ENCODE data around the gene PRR5L.

Gene PRR5L

DNA sequence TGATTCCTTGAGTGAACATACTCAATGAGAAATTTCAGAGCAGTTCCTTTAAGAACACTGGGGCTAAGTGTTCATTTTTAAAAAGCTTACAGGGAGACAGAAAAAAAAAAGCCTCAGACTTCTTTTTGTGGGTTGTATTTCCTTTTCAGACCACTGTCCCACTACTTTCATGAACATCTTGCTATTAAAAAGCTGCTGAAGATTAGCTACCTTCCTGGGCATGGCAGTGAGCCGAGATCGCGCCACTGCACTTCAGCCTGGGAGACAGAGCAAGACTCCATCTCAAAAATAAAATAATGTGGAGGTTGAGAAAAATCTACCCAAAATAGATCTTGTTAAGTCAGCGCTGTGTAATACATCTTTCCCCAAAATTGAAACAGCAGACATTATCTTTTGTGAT lies 203.2 kb downstream of the PRR5L start:
- no peak overlapping the region for H3K4me3 ChIP-seq (ENCODE audit: low read length)
- no peaks in the 10 kb centered on the region for H3K27me3 ChIP-seq (ENCODE audit: low read depth, low read length)
- no peaks in the 10 kb centered on the region for H3K79me2 ChIP-seq (ENCODE audit: low read length)
- H3K4me1 ChIP-seq (ENCODE audit: low read length), result no peaks in the 10 kb centered on the region
- no peaks in the 10 kb centered on the region for H3K9me3 ChIP-seq (ENCODE audit: insufficient read depth, low read length)
- no peak overlapping the region for H3K9ac ChIP-seq (ENCODE audit: low read length)
- no peak overlapping the region for H3K4me2 ChIP-seq (ENCODE audit: low read length)
- H3K36me3 ChIP-seq (replicated peaks; ENCODE audit: low read depth, low read length), result peaks cover 18% of the 10 kb centered on the region
- H2AFZ ChIP-seq (ENCODE audit: low read depth, low read length), result no peak overlapping the region
- H4K20me1 ChIP-seq (ENCODE audit: insufficient read depth, low read length), result no peaks in the 10 kb centered on the region
- no peak overlapping the region for H3K27ac ChIP-seq (ENCODE audit: low read length)
- TF ChIP-seq, protein P1, sequence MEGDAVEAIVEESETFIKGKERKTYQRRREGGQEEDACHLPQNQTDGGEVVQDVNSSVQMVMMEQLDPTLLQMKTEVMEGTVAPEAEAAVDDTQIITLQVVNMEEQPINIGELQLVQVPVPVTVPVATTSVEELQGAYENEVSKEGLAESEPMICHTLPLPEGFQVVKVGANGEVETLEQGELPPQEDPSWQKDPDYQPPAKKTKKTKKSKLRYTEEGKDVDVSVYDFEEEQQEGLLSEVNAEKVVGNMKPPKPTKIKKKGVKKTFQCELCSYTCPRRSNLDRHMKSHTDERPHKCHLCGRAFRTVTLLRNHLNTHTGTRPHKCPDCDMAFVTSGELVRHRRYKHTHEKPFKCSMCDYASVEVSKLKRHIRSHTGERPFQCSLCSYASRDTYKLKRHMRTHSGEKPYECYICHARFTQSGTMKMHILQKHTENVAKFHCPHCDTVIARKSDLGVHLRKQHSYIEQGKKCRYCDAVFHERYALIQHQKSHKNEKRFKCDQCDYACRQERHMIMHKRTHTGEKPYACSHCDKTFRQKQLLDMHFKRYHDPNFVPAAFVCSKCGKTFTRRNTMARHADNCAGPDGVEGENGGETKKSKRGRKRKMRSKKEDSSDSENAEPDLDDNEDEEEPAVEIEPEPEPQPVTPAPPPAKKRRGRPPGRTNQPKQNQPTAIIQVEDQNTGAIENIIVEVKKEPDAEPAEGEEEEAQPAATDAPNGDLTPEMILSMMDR (IDR thresholded peaks at IDR 0.05; ENCODE audit: low read depth, low read length), result no peak
- no peak for TF ChIP-seq EZH2phosphoT487 (IDR thresholded peaks at IDR 0.05; ENCODE audit: low read depth)

DNA sequence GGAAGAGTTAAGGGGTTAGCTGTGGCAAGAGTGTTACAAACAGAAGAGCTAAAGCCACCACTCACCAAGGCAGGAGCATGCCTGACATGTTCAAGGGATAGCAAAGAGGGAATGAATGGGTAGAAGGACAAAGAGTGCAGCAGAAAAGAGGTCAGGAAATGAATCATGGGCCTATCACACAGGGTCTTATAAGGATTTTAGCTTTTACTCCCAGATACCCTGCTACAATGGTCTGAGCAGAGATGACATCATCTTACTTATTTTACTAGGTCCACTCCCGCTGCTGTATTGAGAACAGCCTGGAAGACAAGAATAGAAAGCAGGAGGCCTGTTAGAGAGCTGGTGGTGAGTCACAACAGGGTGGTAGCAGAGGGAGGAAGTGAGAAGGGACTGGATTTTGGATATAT lies 204.2 kb downstream of the PRR5L start:
- H3K27me3 ChIP-seq (ENCODE audit: low read depth, low read length), result no peaks in the 10 kb centered on the region
- H3K4me1 ChIP-seq (ENCODE audit: low read length), result no peaks in the 10 kb centered on the region
- no peak overlapping the region for H3K4me3 ChIP-seq (ENCODE audit: low read length)
- H4K20me1 ChIP-seq (ENCODE audit: insufficient read depth, low read length), result no peaks in the 10 kb centered on the region; the same call in 1 of the 2 replicates
- H3K9me3 ChIP-seq (ENCODE audit: insufficient read depth, low read length), result no peaks in the 10 kb centered on the region
- no peak overlapping the region for H3K9ac ChIP-seq (ENCODE audit: low read length)
- no peak overlapping the region for H2AFZ ChIP-seq (ENCODE audit: low read depth, low read length)
- no peaks in the 10 kb centered on the region for H3K79me2 ChIP-seq (ENCODE audit: low read length)
- H3K27ac ChIP-seq (ENCODE audit: low read length), result no peak overlapping the region
- TF ChIP-seq, protein P1 (IDR thresholded peaks at IDR 0.05; ENCODE audit: low read depth, low read length), result no peak
- TF ChIP-seq EZH2phosphoT487 (IDR thresholded peaks at IDR 0.05; ENCODE audit: low read depth), result no peak
- H3K4me2 ChIP-seq (ENCODE audit: low read length), result no peak overlapping the region
- peaks cover 15% of the 10 kb centered on the region for H3K36me3 ChIP-seq (replicated peaks; ENCODE audit: low read depth, low read length)

DNA sequence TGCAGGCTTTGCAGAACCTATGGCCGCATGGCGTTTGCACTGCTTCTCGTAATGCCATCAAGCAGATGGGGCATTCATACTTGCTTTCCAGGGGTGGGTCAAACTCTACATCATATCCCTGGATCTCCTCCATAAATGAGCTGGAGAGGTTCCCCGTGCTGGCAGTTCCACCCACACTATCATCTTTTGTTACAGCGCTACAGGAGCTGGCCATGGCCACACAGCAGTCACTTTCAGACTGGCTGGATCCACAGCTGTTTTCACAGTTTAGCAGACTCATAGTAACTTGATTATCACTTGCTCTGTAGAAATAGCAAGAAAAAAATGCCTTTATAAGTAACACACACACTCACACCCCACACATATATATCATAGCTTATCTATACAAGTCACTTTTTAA lies 205.1 kb downstream of the PRR5L start:
- TF ChIP-seq EZH2phosphoT487 (IDR thresholded peaks at IDR 0.05; ENCODE audit: low read depth), result no peak
- TF ChIP-seq, protein P1 (IDR thresholded peaks at IDR 0.05; ENCODE audit: low read depth, low read length), result no peak
- no peak overlapping the region for H3K4me2 ChIP-seq (ENCODE audit: low read length)
- no peaks in the 10 kb centered on the region; the same call in 1 of the 2 replicates for H4K20me1 ChIP-seq (ENCODE audit: insufficient read depth, low read length)
- no peaks in the 10 kb centered on the region for H3K9me3 ChIP-seq (ENCODE audit: insufficient read depth, low read length)
- peaks cover 15% of the 10 kb centered on the region for H3K36me3 ChIP-seq (replicated peaks; ENCODE audit: low read depth, low read length)
- no peaks in the 10 kb centered on the region for H3K4me1 ChIP-seq (ENCODE audit: low read length)
- no peaks in the 10 kb centered on the region for H3K27me3 ChIP-seq (ENCODE audit: low read depth, low read length)
- H3K9ac ChIP-seq (ENCODE audit: low read length), result no peak overlapping the region
- no peak overlapping the region for H3K27ac ChIP-seq (ENCODE audit: low read length)
- H2AFZ ChIP-seq (ENCODE audit: low read depth, low read length), result no peak overlapping the region
- H3K79me2 ChIP-seq (ENCODE audit: low read length), result no peaks in the 10 kb centered on the region; the same call in 1 of the 2 replicates
- no peak overlapping the region for H3K4me3 ChIP-seq (ENCODE audit: low read length)

DNA sequence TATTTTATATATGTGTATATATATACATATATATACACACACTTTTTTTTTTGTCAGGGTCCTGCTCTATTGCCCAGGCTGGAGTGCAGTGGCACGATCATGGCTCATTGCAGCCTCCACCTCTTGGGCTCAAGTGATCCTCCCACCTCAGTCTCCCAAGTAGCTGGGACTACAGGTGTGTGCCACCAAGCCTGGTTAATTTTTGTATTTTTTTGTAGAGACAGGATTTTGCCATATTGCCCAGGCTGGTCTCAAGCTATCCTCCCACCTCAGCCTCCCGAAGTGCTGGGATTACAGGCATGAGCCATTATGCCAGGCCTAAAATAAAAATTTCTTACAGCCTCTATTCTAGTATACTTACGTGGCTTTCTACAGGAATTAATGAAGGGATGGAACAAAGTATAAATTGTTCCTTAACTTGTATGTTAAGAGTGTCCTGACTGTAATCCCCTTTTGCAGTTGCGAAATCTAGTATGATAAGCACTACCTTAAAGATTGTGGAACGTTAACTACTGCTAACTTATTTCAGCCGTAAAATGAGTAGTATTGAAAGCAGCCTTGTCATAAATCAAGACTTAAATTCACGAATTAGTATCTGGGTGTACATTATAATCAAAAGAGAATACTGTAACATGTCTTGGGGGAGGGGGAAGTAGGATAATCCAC lies 211.9 kb downstream of the PRR5L start:
- no peak overlapping the region for H3K27ac ChIP-seq (ENCODE audit: low read length)
- peaks cover 12% of the 10 kb centered on the region for H3K4me1 ChIP-seq (ENCODE audit: low read length)
- no peak overlapping the region for H2AFZ ChIP-seq (ENCODE audit: low read depth, low read length)
- TF ChIP-seq EZH2phosphoT487 (IDR thresholded peaks at IDR 0.05; ENCODE audit: low read depth), result no peak
- TF ChIP-seq, protein P1 (IDR thresholded peaks at IDR 0.05; ENCODE audit: low read depth, low read length), result no peak
- H3K79me2 ChIP-seq (ENCODE audit: low read length), result peaks cover 23% of the 10 kb centered on the region
- H3K36me3 ChIP-seq (replicated peaks; ENCODE audit: low read depth, low read length), result no peaks in the 10 kb centered on the region
- peak overlapping the region; percentile 97; the same call in 1 of the 2 replicates for H3K4me2 ChIP-seq (ENCODE audit: low read length)
- no peak overlapping the region for H3K9ac ChIP-seq (ENCODE audit: low read length)
- no peak overlapping the region for H3K4me3 ChIP-seq (ENCODE audit: low read length)
- H3K9me3 ChIP-seq (ENCODE audit: insufficient read depth, low read length), result no peaks in the 10 kb centered on the region
- no peaks in the 10 kb centered on the region for H3K27me3 ChIP-seq (ENCODE audit: low read depth, low read length)
- H4K20me1 ChIP-seq (ENCODE audit: insufficient read depth, low read length), result peaks cover 11% of the 10 kb centered on the region
